ENCODE data around the gene ZNF653.

- no peak for TF ChIP-seq CTCF (IDR thresholded peaks at IDR 0.05)
- TF ChIP-seq EZH2 (IDR thresholded peaks at IDR 0.05; ENCODE audit: borderline replicate concordance, insufficient read depth, low read depth, low read length, poor library complexity, severe bottlenecking) = no peak
Observed at GRCh38 chr19:11499220-11499726, 6.4 kb downstream of the ZNF653 start.
